Activated T-cell treated with anti-CD3 and anti-CD28 coated beads for 48 hours (primary cell): ENCODE measurements around the gene ATP2C2.
"Not testable (repeated sequence)": the region's sequence is repeated elsewhere in the genome, so short reads cannot be mapped to it uniquely, and the experiment has no call there.

Experiments used
- DNase-seq: peaks from one replicate; pipeline ENCODE4 v3.0.0-alpha.2; 2020; ENCODE audit warnings: low read depth

The ATP2C2 gene

GRCh38 chr16:84341528-84342295, 26.6 kb upstream of the ATP2C2 start:
- DNase-seq: no peak

GRCh38 chr16:84343800-84344199, 24.5 kb upstream of the ATP2C2 start:
- not testable (repeated sequence) for DNase-seq

GRCh38 chr16:84344781-84345180, 23.6 kb upstream of the ATP2C2 start:
- DNase-seq: no peak

- no peak for DNase-seq
Observed at GRCh38 chr16:84347161-84347560, 21.2 kb upstream of the ATP2C2 start.

GRCh38 chr16:84348386-84348888, 19.9 kb upstream of the ATP2C2 start:
- DNase-seq: no peak

- no peak for DNase-seq
Observed at GRCh38 chr16:84349862-84350684, 18.3 kb upstream of the ATP2C2 start.

- no peak for DNase-seq
Observed at GRCh38 chr16:84350685-84351400, 17.5 kb upstream of the ATP2C2 start.

- no peak for DNase-seq
Observed at GRCh38 chr16:84351630-84352029, 16.7 kb upstream of the ATP2C2 start.

- DNase-seq: no peak
Observed at GRCh38 chr16:84354306-84354705, 14.0 kb upstream of the ATP2C2 start.

- DNase-seq: no peak
Observed at GRCh38 chr16:84355149-84355548, 13.2 kb upstream of the ATP2C2 start.

GRCh38 chr16:84356176-84356575, 12.2 kb upstream of the ATP2C2 start:
- no peak for DNase-seq

- no peak for DNase-seq
Observed at GRCh38 chr16:84356591-84357116, 11.7 kb upstream of the ATP2C2 start.

GRCh38 chr16:84357191-84357651, 11.1 kb upstream of the ATP2C2 start:
- DNase-seq: peak; percentile 14

- DNase-seq: no peak
Observed at GRCh38 chr16:84358601-84359295, 9.6 kb upstream of the ATP2C2 start.

- DNase-seq: no peak
Observed at GRCh38 chr16:84359326-84359725, 9.0 kb upstream of the ATP2C2 start.

- DNase-seq: peak; percentile 46
Observed at GRCh38 chr16:84360170-84360569, 8.2 kb upstream of the ATP2C2 start.

- DNase-seq: no peak
Observed at GRCh38 chr16:84360748-84361147, 7.6 kb upstream of the ATP2C2 start.

GRCh38 chr16:84361546-84361945, 6.8 kb upstream of the ATP2C2 start:
- no peak for DNase-seq

GRCh38 chr16:84362471-84362941, 5.8 kb upstream of the ATP2C2 start:
- DNase-seq: no peak

GRCh38 chr16:84366208-84366607, 2.1 kb upstream of the ATP2C2 start:
- no peak for DNase-seq

- no peak for DNase-seq
Observed at GRCh38 chr16:84367297-84367680, 1.0 kb upstream of the ATP2C2 start.
